Stimulated activated CD8-positive, alpha-beta memory T cell treated with anti-CD3 and anti-CD28 coated beads, Interleukin-4, amount 100 ng/mL, for 1 hour (primary cell): ENCODE measurements around the gene NDE1.
"Not testable (repeated sequence)": the region's sequence is repeated elsewhere in the genome, so short reads cannot be mapped to it uniquely, and the experiment has no call there.

ENCODE experiments used
- DNase-seq, 2 donors: peaks; one replicate each; pipeline ENCODE4 v3.0.0-alpha.2; 2020; ENCODE audit warnings: low read depth in 2 of 2, low spot score in 1 of 2

Gene NDE1, protein sequence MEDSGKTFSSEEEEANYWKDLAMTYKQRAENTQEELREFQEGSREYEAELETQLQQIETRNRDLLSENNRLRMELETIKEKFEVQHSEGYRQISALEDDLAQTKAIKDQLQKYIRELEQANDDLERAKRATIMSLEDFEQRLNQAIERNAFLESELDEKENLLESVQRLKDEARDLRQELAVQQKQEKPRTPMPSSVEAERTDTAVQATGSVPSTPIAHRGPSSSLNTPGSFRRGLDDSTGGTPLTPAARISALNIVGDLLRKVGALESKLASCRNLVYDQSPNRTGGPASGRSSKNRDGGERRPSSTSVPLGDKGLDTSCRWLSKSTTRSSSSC

DNA sequence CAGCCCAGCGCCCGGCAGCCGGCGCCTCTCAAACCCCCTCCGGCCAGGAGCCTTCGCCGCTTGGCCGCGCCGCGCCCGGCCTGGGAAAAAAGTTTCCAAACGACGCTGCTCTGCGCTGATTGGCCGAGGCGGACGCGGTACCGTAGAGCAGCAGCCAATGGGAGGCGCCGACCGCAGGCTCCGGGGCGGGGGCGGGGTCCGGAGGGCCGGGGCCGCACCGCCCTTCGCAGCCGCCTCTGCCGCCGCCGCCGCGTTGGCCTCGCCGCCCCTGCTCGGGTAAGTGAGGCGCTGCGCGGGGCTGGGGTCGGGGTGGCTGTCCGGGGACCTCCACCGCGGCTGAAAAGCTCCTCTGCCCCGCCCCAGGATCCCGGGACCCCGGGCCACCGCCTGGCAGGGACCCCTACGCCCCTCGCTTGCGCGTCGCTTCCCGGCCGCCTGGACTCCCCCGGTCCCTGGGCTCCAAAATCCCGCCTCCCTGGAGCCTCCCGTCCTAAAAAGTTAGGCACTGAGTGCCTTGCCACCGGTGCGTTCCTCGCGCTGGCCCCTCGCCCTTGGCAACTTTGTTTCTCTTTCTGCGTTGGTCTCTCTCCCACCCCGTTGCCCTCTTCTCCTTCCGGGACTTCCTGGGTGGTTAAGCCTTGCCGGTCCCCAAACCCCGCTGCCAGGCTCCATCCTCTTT is at the start of gene NDE1:
Gene NDE1 (plus strand): TSS at position 227 of the 679 bp plus-strand sequence. CDS start 14,534 bp downstream, outside the sequence.
- peak; percentile 76 to 77 for DNase-seq

DNA sequence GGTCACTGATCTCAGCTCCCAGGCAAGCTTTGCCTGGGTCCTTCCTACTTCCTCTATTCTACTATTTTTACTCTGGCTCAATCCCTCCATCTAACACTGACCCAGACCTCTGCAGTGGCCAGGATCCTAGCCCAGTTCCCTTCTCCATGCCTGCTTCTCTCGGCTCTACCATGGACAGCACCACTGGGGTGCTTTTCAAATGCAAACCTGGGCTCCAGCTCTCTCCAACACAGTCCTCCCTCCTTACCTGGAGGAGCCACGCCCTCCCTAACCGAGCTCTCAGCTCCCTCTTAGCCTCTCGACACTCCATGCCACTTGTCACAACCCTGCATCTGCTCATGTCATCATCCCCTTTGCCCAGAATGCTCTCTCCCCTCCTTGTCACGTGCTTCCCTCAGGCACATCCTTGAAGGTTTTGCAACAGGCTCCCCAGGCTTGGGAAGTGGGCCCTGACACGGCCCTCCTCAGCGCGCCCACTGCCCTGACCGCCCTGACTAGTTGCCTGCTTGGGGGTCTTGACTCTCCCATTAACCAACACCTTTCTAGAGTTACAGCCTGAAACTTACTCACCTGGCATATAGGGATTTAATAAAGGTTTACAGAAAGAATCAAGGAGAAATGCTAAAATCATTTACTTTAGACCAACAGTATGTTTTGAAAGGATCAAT is 48.7 kb upstream of the NDE1 start:
- DNase-seq: no peak

DNA sequence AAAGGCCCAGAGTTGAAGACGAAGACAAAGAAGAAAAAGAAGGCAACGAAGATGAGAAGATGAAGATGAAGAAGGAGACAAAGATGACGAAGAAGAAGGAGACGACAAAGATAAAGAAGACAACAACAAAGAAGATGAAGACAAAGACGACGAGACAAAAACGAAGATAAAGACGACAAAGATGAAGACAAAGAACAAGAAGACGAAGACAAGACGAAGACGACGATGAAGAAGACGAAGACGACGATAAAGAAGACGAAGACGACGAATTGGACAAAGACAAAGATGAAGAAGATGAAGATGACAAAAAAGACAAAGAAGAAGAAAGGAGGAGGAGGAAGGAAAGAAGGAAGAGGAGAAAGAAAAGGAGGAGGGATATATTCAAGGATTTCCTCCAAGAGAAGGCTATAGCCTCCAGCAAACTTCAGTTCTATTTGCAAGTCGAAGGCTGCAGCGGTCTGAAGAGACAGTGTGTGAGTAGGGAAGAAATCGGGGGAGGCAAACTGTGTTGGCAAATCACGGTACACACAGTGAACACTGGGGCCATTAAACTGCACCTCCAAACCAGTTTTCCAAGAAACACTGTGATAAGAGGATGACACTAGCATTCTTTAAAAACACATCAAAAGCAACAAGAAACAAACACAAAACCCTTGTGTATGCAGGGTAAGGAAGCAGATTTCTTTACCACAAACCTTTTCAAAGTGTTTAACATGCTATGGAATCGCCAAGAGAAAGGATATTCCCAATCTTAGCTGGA is 47.6 kb upstream of the NDE1 start:
- DNase-seq: no peak

DNA sequence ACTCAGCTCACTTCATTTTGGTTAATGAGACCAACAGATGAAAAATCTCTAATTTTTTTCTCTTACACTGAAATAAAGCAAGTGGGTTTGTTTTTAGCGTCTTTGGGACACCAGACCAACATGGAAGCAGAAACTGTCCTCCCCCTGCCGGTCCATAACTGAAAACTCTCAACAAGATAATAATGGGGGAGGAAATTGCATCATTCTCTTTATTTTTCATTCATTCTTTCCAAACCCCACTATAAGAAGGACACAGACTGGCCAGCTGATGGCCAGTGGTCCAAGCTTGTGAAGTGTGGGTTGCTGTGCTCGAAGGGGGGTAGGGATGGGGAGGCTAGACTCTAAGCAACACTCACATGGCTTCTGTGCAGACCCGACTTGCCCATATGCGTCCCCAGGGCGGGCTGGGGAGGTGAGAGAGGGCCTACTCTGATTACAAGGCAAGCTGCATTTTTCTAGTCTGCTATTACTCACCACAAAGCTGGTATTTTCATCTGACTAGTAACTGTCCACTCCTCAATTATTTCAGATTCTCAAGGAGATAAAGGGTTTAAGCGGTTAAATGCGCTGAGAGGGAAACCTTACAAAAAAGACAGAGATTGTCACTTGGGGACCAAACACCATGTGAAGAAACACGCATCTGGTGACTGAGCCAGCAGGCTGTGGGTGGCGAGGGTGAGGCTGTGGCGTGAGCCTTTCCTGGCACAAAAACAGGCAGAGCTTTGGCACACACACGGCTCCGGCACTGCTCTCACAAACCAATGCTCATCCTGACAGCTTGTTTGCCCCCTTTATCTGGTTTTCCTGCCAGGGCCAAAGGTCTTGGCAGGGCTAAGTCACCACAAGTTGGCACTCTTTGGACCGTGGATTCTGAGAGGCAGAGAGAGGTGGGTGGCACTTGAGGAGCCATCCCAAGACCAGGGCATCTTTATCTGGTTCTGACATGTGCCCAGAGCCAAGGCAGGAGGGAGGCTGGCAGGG is 45.3 kb upstream of the NDE1 start:
- DNase-seq: no peak

DNA sequence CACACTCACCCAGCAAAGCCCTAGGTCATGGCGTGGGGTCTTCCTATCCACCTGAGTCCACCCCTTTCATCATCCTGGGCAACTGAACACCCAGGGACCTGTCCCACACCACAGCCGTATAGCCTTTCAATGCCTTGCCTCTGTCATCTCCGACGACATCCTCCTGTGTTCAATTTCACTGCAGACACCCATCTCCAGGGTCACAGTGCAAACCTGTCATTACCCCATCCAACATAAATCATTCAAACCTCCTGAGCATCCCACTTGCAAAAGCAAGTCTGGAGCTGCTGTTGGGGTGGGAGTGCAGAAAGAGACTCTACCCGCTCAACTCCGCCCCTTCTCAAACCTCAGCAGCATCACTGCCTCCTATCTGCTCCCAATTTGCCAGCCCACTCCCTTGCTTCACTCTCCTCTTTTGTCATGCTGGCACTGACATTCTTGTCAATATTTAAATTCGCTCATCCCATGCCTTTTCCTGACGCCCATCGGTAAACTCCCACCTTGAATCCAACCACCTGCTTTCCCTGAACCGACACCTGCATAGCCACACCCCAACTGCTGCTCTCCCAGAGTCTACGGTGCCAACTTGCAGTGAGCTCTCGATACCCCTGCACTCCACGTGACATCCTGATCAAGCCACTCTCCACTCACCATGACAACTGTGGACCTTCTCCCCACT is 44.1 kb upstream of the NDE1 start:
- no peak for DNase-seq

DNA sequence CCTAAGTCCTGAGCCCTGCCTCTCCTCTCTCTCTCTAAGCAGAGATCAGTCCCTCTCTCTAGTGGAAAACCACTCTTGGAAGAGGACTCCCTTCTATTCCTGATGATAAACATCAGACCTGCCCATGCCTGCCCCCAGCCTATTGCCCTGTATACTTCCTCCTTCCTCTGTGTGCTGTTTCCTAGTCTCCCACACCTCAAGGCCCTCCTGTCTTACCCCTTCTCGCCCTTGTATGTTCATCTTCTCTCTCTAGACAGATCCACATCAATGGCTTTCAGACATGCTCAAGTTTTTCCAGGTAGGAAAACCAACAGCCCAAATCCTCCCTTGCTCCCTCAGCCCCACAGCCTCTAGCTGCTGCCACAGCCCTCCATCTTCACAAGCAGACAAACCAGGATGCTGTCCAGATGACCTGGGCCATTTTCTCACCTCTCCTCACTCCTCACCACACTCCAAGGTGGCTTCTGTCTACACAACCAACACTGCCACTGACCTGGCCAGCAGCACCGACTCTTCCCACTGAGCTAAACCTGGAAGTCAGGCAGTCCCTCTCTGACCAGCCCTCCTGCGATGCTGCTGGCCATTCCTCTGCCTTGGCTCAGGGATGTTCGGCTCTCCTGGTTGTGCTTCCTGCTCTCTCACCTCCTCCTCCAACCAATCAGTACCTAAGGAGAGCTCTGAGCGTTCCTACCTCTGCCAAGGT is 43.4 kb upstream of the NDE1 start:
- no peak for DNase-seq

DNA sequence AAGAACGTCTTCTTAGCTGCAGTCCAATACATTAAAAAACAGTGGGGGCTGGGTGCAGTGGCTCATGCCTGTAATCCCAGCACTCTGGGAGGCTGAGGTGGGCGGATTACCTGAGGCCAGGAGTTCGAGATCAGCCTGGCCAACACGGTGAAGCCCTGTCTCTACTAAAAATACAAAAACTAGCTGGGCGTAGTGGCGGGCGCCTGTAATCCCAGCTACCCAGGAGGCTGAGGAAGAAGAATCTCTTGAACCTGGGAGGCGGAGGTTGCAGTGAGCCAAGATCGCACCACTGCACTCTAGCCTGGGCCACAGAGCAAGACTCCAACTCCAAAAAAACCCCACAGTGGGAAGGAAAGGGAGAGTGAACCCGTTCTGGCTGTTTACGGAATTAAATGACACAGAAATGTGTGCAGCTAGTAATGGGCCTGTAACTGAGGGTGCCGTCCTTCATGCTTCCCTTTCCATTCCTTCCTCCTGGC is 42.8 kb upstream of the NDE1 start:
- not testable (repeated sequence) for DNase-seq

DNA sequence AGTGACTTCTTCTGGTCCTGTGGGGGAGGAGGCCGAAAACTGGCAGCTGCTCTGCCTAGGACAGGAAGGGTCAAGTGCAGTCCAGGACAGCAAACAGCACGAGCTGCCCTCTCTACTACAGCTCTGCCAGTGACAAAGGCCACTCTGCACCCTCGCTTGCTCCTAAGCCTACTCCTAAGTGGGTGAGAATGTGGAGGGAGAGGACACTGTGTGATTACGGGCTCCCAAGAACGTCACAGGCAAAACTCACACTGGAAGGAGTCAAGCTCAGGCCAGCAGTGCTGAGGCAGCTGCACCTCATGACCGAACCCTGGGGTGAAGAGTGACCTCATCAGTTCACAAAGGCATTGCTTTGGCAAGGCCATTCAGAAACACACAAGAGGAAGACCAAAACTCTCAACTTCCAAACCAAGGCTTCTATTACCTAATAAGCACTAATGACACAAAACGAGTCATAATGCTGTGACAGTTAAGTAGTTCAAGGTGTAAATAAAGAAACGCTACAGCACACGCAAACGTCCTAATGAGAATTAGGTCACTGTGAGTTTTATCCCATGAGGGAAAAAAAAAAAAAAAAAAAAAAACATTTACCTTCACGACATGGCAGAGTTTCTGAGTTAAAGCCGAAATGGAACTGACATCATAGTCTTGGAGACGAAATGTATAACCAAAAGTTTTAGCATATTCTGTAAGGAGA is 42.2 kb upstream of the NDE1 start:
- DNase-seq: no peak

DNA sequence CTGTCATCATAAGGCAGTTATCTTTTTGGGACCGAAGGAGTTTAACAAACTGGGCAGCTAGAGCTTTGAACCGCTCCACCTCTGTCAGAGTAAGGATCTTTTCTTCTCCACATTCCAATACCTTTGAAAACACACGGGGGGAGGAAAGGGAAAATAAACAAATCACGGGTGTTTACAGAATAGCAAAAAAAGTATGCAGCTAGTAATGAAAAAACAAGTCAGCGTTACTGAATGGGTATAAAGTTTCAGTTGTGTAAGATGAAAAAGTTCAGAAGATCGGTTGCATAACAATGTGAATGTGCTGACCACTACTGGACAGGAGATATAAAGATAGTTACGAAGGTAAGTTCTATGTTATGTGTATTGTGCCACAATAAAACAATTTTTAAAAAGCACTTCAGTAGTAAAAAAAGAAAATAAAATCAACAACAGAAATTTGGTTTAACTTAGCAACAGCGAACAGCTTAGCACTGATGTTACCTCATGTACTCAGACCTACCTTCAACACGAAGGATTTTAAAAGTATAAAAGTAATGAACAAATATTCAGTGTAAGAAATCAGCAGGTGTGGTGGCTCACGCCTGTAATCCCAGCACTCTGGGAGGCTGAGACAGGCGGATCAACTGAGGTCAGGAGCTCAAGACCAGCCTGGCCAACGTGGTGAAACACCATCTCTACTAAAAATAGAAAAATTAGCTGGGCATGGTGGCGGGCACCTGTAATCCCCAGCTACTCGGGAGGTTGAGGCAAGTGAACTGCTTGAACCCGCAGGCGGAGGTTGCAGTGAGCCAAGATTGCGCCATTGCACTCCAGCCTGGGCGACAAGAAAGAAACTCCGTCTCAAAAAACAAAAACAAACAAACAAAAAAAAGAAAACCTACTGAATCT is 41.4 kb upstream of the NDE1 start:
- no peak for DNase-seq

DNA sequence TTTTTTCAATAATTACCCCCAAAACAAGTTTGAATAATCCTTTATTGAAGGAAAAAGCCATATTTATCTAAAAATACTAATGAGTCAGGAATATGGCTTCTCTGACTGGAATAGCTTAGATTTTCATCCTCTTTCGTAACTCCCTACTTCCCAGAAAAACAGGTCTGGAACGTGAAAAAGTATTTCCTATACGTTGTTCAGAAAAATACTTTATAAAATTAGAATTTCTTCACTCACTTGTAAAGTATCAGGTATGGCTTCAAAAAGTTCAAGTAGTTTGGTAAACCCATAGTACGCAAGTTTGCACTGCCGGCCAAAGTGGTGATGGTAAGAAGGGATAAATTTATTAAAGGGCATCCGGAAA is 40.8 kb upstream of the NDE1 start:
- DNase-seq: no peak

DNA sequence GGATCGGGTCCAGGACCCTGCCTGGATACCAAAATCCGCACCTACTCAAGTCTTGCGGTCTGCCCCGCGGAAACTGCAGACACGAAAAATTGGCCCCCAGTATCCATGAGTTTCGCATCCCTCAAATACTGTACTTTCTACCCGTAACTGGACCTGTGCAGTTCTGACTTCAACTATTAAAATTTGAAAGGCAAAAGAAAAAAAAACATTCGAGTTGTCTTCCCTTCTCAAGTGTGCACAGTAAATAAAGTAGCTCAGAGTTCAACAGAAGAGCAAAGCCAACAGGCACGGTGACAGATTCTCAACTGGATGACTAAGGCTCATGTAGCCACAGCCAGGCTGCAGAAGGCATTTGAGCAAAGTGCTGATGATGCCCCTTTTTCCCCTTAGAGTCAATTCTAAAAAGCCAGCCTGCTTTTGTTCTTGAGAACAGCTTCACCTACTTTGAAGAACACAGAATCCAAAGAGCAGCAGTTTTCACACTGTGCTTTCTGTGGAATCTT is 39.6 kb upstream of the NDE1 start:
- DNase-seq: no peak

DNA sequence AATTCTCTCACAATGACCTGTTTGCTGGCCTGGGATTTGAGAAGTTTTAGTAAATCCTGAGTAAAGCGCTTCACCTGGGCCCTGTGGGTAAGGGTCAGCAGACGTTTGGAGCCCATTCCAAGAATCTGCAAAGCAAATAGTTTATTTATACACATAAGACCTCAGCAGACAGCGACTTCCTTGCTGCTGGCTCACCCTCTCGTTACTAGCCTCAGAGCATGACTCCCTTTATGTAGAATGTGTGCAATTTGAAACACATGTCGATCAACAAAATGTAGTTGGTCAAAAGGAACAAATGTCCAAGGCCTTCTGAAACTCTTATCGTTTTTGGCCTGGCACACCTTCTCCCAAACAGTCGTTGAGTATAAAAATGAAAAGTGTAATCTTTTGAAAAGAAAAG is 38.4 kb upstream of the NDE1 start:
- DNase-seq: no peak

DNA sequence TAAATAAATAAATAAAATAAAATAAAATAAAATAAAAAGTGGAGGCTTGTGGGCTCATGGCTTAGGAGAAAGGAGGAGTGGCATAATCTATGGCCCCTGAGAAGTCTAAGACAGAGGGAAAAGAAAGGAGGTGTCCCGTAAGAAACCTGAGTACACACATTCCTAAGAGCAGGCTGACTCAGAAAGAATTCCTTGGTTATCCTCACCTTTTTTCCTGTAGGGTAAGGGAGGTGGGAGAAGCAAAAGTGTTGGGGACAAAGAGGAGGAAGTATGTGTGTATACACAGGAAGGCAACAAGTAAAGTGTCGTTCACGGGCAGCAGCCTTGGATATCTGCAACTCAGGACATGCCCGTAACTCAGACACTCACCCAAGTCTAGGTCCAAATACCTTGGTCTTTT is 36.4 kb upstream of the NDE1 start:
- no peak for DNase-seq

DNA sequence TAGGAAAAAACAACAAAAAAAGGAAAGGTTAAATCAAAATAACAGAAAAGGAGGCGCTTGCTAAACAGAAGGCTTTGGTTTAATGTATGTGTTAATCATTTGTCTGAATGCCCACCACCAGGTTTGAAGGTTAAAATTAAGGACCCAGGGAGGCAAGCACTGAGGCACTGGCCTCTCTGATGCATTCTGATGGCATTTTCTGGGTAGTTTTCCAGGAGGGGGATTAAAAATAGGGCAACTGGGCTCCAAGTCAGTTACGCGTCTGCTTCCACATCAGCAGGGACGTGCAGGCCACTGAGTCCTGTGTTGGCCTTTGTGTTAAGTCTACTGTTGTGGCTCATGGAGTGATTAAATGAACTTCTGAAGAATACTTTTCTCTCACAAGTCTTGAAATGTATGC is 34.0 kb upstream of the NDE1 start:
- DNase-seq: no peak

DNA sequence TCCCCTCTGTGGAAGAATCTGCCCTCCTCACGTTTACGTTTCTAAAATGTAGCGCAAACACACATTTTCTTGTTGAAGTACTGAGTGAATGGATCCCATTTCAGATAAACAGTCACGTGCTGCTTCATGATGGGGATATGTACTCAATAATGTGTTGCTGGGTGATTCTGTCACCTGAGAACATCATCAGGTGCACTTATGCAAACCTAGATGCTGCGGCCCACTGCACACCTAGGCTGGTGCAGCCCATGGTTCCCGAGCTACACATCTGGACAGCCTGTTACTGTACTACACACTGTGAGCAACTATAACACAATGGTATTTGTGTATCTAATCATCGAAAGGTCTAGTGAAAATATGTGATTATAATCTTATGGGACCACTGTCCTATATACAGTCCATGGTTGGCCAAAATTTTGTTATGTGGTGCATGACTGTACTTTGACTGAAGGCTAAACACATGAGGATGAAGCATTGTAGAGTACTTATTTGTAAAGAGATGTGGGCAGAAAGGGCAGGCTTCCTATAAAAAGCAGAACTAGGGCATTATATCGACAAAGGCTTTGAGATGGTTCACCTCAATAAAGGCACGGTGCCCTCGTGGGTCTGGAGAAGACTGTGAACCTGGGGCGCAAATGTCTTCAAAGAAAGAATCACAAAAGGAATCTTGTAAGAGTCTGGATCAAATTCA is 33.4 kb upstream of the NDE1 start:
- no peak for DNase-seq

DNA sequence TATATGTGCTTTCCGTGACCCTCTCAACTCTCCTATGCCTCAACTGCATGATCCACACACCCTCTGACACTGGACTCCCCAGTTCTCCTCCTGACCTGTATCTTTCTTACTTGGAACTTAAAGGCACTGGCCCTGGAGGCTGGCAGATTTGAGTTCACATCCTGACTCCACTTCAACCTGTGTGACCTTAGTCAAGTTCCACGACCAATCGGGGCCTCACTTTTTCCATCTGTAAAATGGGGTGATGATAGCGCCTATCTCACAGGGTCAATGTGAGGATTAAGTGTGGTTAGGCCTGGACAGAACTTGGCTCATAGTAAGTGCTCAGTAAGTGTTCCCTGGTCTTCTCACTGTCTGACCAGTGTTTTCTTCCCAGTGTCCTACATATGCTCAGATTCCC is 32.1 kb upstream of the NDE1 start:
- DNase-seq: no peak

DNA sequence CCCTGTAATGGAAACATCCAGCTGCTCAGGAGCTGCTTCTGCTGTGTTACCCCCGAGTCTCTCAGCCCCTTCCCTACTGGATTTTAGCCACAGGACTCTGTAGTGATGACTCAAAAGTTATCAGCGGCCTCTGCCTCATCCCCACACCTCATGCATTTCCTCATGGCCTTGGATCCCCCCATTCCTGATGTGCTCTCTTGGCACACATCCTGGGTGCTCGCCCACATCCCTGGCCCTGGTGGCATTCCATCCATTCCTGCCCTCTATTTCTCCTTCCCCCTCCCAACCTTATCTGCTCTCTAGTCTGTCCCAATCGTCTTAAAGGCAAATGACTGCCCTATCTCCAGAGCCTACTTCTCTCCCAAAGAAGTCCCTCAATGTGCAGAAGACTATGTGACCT is 31.7 kb upstream of the NDE1 start:
- no peak for DNase-seq
